ENCODE measurements around the gene CELF4. TPM values are rescaled to one million over a fixed set of nuclear protein-coding genes. Genes with fewer than 3 reads are reported as not detected.

CELF4 gene
- total RNA-seq, 1 donor from 2014 or later = 0.22 TPM

DNA sequence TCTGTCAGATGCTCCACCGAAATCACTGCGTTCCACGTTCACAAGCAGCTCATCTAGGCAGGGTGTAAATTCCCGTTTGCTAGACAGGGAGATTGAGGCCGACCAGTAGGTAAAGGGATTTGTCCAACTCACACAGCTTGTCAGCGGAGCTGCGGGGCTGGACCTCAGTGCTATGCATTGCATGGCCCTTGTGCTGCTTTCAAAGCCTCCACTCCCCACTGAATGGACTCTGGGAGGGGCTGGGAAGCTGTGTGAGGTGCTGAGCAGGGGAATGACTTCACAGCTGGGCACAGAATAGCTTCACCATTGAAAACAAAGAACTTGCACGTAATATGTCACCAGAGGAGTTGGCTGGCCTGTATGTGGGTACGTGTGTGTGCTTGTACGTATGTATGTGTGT is 21.4 kb downstream of the CELF4 start:
- Mint-ChIP-seq H3K27me3 (ENCODE audit: low read depth) (peaks cover 64% of the 10 kb centered on the region), H3K36me3 (ENCODE audit: low read depth) (no peaks in the 10 kb centered on the region)
- TF ChIP-seq, protein P1, sequence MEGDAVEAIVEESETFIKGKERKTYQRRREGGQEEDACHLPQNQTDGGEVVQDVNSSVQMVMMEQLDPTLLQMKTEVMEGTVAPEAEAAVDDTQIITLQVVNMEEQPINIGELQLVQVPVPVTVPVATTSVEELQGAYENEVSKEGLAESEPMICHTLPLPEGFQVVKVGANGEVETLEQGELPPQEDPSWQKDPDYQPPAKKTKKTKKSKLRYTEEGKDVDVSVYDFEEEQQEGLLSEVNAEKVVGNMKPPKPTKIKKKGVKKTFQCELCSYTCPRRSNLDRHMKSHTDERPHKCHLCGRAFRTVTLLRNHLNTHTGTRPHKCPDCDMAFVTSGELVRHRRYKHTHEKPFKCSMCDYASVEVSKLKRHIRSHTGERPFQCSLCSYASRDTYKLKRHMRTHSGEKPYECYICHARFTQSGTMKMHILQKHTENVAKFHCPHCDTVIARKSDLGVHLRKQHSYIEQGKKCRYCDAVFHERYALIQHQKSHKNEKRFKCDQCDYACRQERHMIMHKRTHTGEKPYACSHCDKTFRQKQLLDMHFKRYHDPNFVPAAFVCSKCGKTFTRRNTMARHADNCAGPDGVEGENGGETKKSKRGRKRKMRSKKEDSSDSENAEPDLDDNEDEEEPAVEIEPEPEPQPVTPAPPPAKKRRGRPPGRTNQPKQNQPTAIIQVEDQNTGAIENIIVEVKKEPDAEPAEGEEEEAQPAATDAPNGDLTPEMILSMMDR (IDR thresholded peaks at IDR 0.05) = no peak

DNA sequence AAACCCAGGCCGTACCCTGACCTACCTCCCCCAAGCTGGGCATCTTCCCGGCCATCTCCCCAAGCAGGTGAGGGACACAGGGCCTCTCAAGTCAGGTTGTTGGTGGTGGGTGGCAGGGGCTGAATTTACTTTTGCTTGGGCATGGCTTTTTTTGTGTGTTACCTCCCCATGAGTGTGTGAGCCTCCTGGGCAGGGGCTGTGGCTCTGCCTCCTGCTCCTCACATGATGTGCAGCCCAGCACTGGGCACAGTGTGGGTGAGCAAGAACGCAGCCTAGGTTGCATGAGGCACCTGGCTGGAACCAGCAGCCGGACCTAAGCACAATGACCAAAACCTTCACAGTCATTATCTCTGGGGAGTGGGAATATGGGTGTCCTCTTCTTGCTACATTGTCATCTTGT is 22.3 kb downstream of the CELF4 start:
- H3K9me3 Mint-ChIP-seq (ENCODE audit: low read depth) = no peaks in the 10 kb centered on the region
- no peaks in the 10 kb centered on the region for H3K36me3 Mint-ChIP-seq (ENCODE audit: low read depth)
- no peak overlapping the region for H3K4me3 Mint-ChIP-seq (ENCODE audit: unreplicated experiment)
- TF ChIP-seq, protein P1 (IDR thresholded peaks at IDR 0.05) = no peak
- no peak for DNase-seq (ENCODE audit: low spot score)
- no peaks in the 10 kb centered on the region for H3K4me1 Mint-ChIP-seq (ENCODE audit: low read depth)
- peaks cover 69% of the 10 kb centered on the region for H3K27me3 Mint-ChIP-seq (ENCODE audit: low read depth)
- no peak overlapping the region for H3K27ac Mint-ChIP-seq (ENCODE audit: unreplicated experiment)

More for the DNA sequence above, 21.4 kb downstream of the CELF4 start:
- Mint-ChIP-seq H3K4me1 (ENCODE audit: low read depth) (no peaks in the 10 kb centered on the region), H3K27ac (ENCODE audit: unreplicated experiment) (no peak overlapping the region), H3K9me3 (ENCODE audit: low read depth) (no peaks in the 10 kb centered on the region), H3K4me3 (ENCODE audit: unreplicated experiment) (no peak overlapping the region)
- no peak for DNase-seq (ENCODE audit: low spot score)

DNA sequence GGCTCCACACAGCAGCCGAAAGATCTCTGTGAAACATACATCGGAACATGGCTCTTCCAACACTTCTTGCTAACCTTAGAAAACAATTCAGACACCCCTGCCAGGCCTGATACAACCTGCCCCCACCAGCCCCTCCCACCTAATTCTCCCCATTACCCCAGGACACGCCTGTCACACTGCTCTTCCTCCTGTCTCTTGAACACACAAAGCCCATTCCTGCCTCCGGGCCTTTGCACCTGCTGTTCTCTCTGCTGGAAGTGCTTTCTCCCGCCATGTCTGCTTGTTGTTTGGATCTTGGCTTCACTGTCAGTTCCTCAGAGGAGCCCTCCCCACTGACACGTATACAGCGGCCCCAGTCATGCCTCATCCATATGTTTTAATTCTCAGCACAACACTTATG is 24.1 kb downstream of the CELF4 start:
- no peaks in the 10 kb centered on the region for H3K9me3 Mint-ChIP-seq (ENCODE audit: low read depth)
- TF ChIP-seq, protein P1 (IDR thresholded peaks at IDR 0.05) = no peak
- no peaks in the 10 kb centered on the region for H3K36me3 Mint-ChIP-seq (ENCODE audit: low read depth)
- peaks cover 72% of the 10 kb centered on the region for H3K27me3 Mint-ChIP-seq (ENCODE audit: low read depth)
- no peak for DNase-seq (ENCODE audit: low spot score)
- no peak overlapping the region for H3K27ac Mint-ChIP-seq (ENCODE audit: unreplicated experiment)
- H3K4me3 Mint-ChIP-seq (ENCODE audit: unreplicated experiment) = no peak overlapping the region
- H3K4me1 Mint-ChIP-seq (ENCODE audit: low read depth) = no peaks in the 10 kb centered on the region

DNA sequence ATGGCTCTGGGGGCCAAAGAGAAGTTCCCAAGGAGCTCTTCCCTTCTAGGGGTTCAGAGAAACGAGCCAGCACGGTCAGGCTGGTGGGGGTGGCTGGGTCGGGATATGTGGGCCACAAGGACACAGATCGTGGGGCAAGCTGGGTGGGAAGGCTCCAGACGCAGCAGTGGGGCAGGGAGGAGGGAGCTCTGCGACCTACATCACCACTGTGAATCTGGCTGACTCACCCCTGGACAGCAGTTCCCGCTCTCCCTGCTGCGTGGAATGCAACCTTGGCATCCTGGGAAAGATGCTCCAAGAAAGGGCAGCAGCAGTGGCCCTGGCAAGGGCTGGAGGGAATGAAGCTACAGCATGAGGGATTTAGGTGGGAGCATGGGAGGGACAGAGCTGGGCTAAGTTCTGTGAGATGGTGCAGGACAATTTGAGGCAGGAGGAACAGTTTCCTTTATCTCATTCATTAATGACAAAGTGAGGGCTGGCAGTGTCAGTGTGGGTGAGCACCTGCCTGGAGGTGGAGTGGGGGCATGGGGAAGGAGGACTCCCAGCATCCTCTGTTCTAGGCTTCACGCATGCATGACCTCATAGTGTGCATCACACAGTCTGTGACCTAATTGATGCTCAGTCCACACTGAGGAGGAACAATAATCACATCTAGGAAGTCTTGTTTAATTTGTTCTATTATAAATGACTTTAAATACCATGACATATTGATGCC is 25.0 kb downstream of the CELF4 start:
- Mint-ChIP-seq H3K27ac (ENCODE audit: unreplicated experiment) (no peak overlapping the region), H3K4me1 (ENCODE audit: low read depth) (no peaks in the 10 kb centered on the region), H3K4me3 (ENCODE audit: unreplicated experiment) (no peak overlapping the region), H3K27me3 (ENCODE audit: low read depth) (peaks cover 71% of the 10 kb centered on the region), H3K9me3 (ENCODE audit: low read depth) (no peaks in the 10 kb centered on the region), H3K36me3 (ENCODE audit: low read depth) (no peaks in the 10 kb centered on the region)
- TF ChIP-seq, protein P1 (IDR thresholded peaks at IDR 0.05) = no peak
- no peak for DNase-seq (ENCODE audit: low spot score)

DNA sequence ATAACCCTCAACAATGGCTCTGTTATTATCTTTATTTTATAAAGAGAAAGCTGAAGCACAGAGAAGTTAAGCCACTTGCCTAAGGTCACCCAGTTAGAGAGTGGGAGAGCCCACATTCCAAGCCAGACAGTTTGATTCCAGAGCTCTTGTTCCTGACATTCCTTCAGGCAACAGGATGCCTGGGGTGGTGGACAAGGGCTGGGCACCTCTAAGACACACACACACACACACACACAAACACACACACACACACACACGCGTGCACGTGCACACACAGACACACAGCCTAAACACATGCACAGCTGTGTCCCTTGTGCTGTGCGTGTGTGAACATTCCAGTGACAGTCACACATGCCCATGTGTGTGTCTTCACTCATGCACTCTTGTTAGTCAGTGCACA is 26.4 kb downstream of the CELF4 start:
- DNase-seq (ENCODE audit: low spot score) = no peak
- Mint-ChIP-seq H3K9me3 (ENCODE audit: low read depth) (no peaks in the 10 kb centered on the region), H3K4me3 (ENCODE audit: unreplicated experiment) (no peak overlapping the region), H3K27me3 (ENCODE audit: low read depth) (peaks cover 71% of the 10 kb centered on the region), H3K36me3 (ENCODE audit: low read depth) (no peaks in the 10 kb centered on the region), H3K4me1 (ENCODE audit: low read depth) (no peaks in the 10 kb centered on the region), H3K27ac (ENCODE audit: unreplicated experiment) (no peak overlapping the region)
- TF ChIP-seq, protein P1 (IDR thresholded peaks at IDR 0.05) = no peak

Data from chondrocyte (in vitro differentiated cells).